ENCODE measurements around the gene PRKCSH. TPM values are rescaled to one million over a fixed set of nuclear protein-coding genes. Genes with fewer than 3 reads are reported as not detected.
A peak's percentile ranks its signal among the peaks of the same experiment; 100 is the strongest.

PRKCSH gene
- total RNA-seq, 1 donor from 2014 or later: 396 TPM

- H3K9me3 Mint-ChIP-seq: no peaks in the 10 kb centered on the region
- DNase-seq (ENCODE audit: low spot score in 2 of 2, unreplicated experiment in 2 of 2): no peak
- H3K4me3 Mint-ChIP-seq: no peak overlapping the region
- TF ChIP-seq CTCF (IDR thresholded peaks at IDR 0.05; ENCODE audit: unreplicated experiment): no peak
- H3K27ac Mint-ChIP-seq: no peak overlapping the region
- peaks cover 12% of the 10 kb centered on the region for H3K36me3 Mint-ChIP-seq
- H3K27me3 Mint-ChIP-seq (ENCODE audit: low read depth): no peaks in the 10 kb centered on the region
- H3K4me1 Mint-ChIP-seq: no peaks in the 10 kb centered on the region
Measured at GRCh38 chr19:11397089-11397610, 38.3 kb upstream of the PRKCSH start.

- no peak overlapping the region for H3K4me3 Mint-ChIP-seq
- H3K27ac Mint-ChIP-seq: no peak overlapping the region
- no peaks in the 10 kb centered on the region for H3K27me3 Mint-ChIP-seq (ENCODE audit: low read depth)
- TF ChIP-seq CTCF (IDR thresholded peaks at IDR 0.05; ENCODE audit: unreplicated experiment): no peak
- H3K36me3 Mint-ChIP-seq: peaks cover 13% of the 10 kb centered on the region
- DNase-seq (ENCODE audit: low spot score in 2 of 2, unreplicated experiment in 2 of 2): no peak
- H3K4me1 Mint-ChIP-seq: peaks cover under 1% of the 10 kb centered on the region
- no peaks in the 10 kb centered on the region for H3K9me3 Mint-ChIP-seq
Measured at GRCh38 chr19:11399667-11400066, 35.8 kb upstream of the PRKCSH start.

GRCh38 chr19:11400798-11401197, 34.6 kb upstream of the PRKCSH start:
- TF ChIP-seq CTCF (IDR thresholded peaks at IDR 0.05; ENCODE audit: unreplicated experiment): no peak
- Mint-ChIP-seq H3K36me3 (peaks cover 14% of the 10 kb centered on the region), H3K4me3 (no peak overlapping the region), H3K27me3 (ENCODE audit: low read depth) (no peaks in the 10 kb centered on the region), H3K4me1 (peaks cover 6% of the 10 kb centered on the region), H3K9me3 (no peaks in the 10 kb centered on the region), H3K27ac (no peak overlapping the region)
- DNase-seq (ENCODE audit: low spot score in 2 of 2, unreplicated experiment in 2 of 2): no peak

GRCh38 chr19:11401808-11402543, 33.5 kb upstream of the PRKCSH start:
- no peaks in the 10 kb centered on the region for H3K27me3 Mint-ChIP-seq (ENCODE audit: low read depth)
- DNase-seq (ENCODE audit: low spot score in 2 of 2, unreplicated experiment in 2 of 2): no peak
- H3K36me3 Mint-ChIP-seq: peaks cover 14% of the 10 kb centered on the region
- peaks cover 6% of the 10 kb centered on the region for H3K4me1 Mint-ChIP-seq
- no peak overlapping the region for H3K4me3 Mint-ChIP-seq
- H3K9me3 Mint-ChIP-seq: no peaks in the 10 kb centered on the region
- H3K27ac Mint-ChIP-seq: no peak overlapping the region
- no peak for TF ChIP-seq CTCF (IDR thresholded peaks at IDR 0.05; ENCODE audit: unreplicated experiment)

- Mint-ChIP-seq H3K9me3 (no peaks in the 10 kb centered on the region), H3K27ac (peak overlapping the region; percentile 79), H3K4me1 (peaks cover 6% of the 10 kb centered on the region), H3K27me3 (ENCODE audit: low read depth) (no peaks in the 10 kb centered on the region), H3K4me3 (no peak overlapping the region), H3K36me3 (peaks cover 11% of the 10 kb centered on the region)
- DNase-seq (ENCODE audit: low spot score in 2 of 2, unreplicated experiment in 2 of 2): no peak
- no peak for TF ChIP-seq CTCF (IDR thresholded peaks at IDR 0.05; ENCODE audit: unreplicated experiment)
Measured at GRCh38 chr19:11404588-11405222, 30.7 kb upstream of the PRKCSH start.

Measured in mesothelial cell of epicardium (in vitro differentiated cells).